Mesenchymal stem cell (in vitro differentiated cells and primary cell): ENCODE results near the gene GGA3.
"Not testable (repeated sequence)": the region's sequence is repeated elsewhere in the genome, so short reads cannot be mapped to it uniquely, and the experiment has no call there.

ENCODE experiments used
- DNase-seq: peaks from one replicate; pipeline ENCODE4 v3.0.0-alpha.2; 2013
- H2AFZ ChIP-seq: one replicate; pipeline ENCODE4 v1.6.1; 2013; ENCODE audit warnings: low read depth, mild to moderate bottlenecking, control low read depth, inconsistent platforms, low read length, moderate library complexity
- H2AK5ac ChIP-seq: 2 replicates; pipeline ENCODE4 v1.6.1; 2013; ENCODE audit warnings: low read length, moderate library complexity, mild to moderate bottlenecking, inconsistent platforms; ENCODE audit not compliant: severe bottlenecking
- H2BK120ac ChIP-seq: one replicate; pipeline ENCODE4 v1.6.1; 2013; ENCODE audit warnings: low read depth, mild to moderate bottlenecking, inconsistent platforms, low read length, moderate library complexity
- H2BK12ac ChIP-seq, 2 experiments: one replicate each; pipeline ENCODE4 v1.6.1; 2013; ENCODE audit warnings: inconsistent platforms in 2 of 2, low read length in 2 of 2, mild to moderate bottlenecking in 2 of 2, moderate library complexity in 2 of 2, control low read depth in 1 of 2
- H2BK15ac ChIP-seq: one replicate; pipeline ENCODE4 v1.6.1; 2013; ENCODE audit warnings: mild to moderate bottlenecking, low read depth, inconsistent platforms; ENCODE audit not compliant: poor library complexity, severe bottlenecking
- H2BK5ac ChIP-seq: 2 replicates; pipeline ENCODE4 v1.6.1; 2013; ENCODE audit warnings: low read depth, mild to moderate bottlenecking, low read length, control low read depth, inconsistent platforms; ENCODE audit not compliant: poor library complexity, severe bottlenecking
- H3K14ac ChIP-seq, 2 experiments: one replicate each; pipeline ENCODE4 v1.6.1; 2013; ENCODE audit warnings: inconsistent platforms in 2 of 2, low read length in 2 of 2, control low read depth in 1 of 2, mild to moderate bottlenecking in 1 of 2, moderate library complexity in 1 of 2
- H3K18ac ChIP-seq, 2 experiments: one replicate each; pipeline ENCODE4 v1.6.1; 2013; ENCODE audit warnings: inconsistent platforms in 2 of 2, low read length in 2 of 2, control low read depth in 1 of 2, low read depth in 1 of 2, mild to moderate bottlenecking in 1 of 2
- H3K23ac ChIP-seq, 2 experiments: one replicate each; pipeline ENCODE4 v1.6.1; 2013; ENCODE audit warnings: inconsistent platforms in 2 of 2, low read length in 2 of 2, mild to moderate bottlenecking in 2 of 2, moderate library complexity in 2 of 2, control low read depth in 1 of 2
- H3K27ac ChIP-seq: 2 replicates; pipeline ENCODE4 v1.5.1; 2013; ENCODE audit warnings: mild to moderate bottlenecking, moderate library complexity, low read length, control low read depth, inconsistent platforms; ENCODE audit not compliant: poor library complexity, severe bottlenecking
- H3K27me3 ChIP-seq, 2 experiments: 2 replicates each; pipeline versions ENCODE4 v1.6.1 to v1.7.0; 2013; ENCODE audit warnings: low read length in 2 of 2, mild to moderate bottlenecking in 2 of 2, moderate library complexity in 2 of 2, control low read depth in 1 of 2, inconsistent platforms in 1 of 2; ENCODE audit not compliant: control insufficient read depth in 1 of 2, insufficient read depth in 1 of 2
- H3K36me3 ChIP-seq, 2 experiments: 2 replicates each; pipeline versions ENCODE4 v1.6.1 to v1.7.0; 2013; ENCODE audit warnings: low read length in 2 of 2, control low read depth in 1 of 2, inconsistent platforms in 1 of 2, low read depth in 1 of 2, mild to moderate bottlenecking in 1 of 2; ENCODE audit not compliant: insufficient read depth in 2 of 2, control insufficient read depth in 1 of 2
- H3K4ac ChIP-seq, 2 experiments: one replicate each; pipeline ENCODE4 v1.6.1; 2013; ENCODE audit warnings: inconsistent platforms in 2 of 2, low read length in 2 of 2, mild to moderate bottlenecking in 2 of 2, moderate library complexity in 2 of 2, control low read depth in 1 of 2, low read depth in 1 of 2
- H3K4me1 ChIP-seq: 2 replicates; pipeline ENCODE4 v1.6.1; 2013; ENCODE audit warnings: low read depth, low read length, control low read depth; ENCODE audit not compliant: control insufficient read depth, insufficient read depth
- H3K4me2 ChIP-seq: 2 replicates; pipeline ENCODE4 v1.6.1; 2013; ENCODE audit warnings: low read length, mild to moderate bottlenecking, inconsistent platforms; ENCODE audit not compliant: poor library complexity, severe bottlenecking
- H3K4me3 ChIP-seq, 2 experiments: 2 replicates each; pipeline versions ENCODE4 v1.5.1 to v1.7.0; 2013; ENCODE audit warnings: low read length in 2 of 2, mild to moderate bottlenecking in 2 of 2, control low read depth in 1 of 2, low read depth in 1 of 2; ENCODE audit not compliant: insufficient read depth in 1 of 2
- H3K79me1 ChIP-seq: replicated peaks from 2 replicates; pipeline ENCODE4 v1.6.1; 2013; ENCODE audit warnings: mild to moderate bottlenecking, control low read depth, low read length, inconsistent platforms; ENCODE audit not compliant: poor library complexity, severe bottlenecking
- H3K9ac ChIP-seq: 2 replicates; pipeline ENCODE4 v1.7.0; 2013; ENCODE audit warnings: mild to moderate bottlenecking, low read length, moderate library complexity
- H3K9me3 ChIP-seq: 2 replicates; pipeline ENCODE4 v1.7.0; 2013; ENCODE audit warnings: mild to moderate bottlenecking, low read length; ENCODE audit not compliant: control insufficient read depth
- H4K8ac ChIP-seq: one replicate; pipeline ENCODE4 v1.6.1; 2013; ENCODE audit warnings: inconsistent platforms, mild to moderate bottlenecking, low read length, moderate library complexity
- H4K91ac ChIP-seq: one replicate; pipeline ENCODE4 v1.6.1; 2013; ENCODE audit warnings: mild to moderate bottlenecking, low read length, inconsistent platforms
- WGBS: methylation state at CpG from one replicate; pipeline ENCODE4 v1.1.7; 2013; ENCODE audit warnings: mixed read lengths; 5-methylcytosine and 5-hydroxymethylcytosine counted together

The GGA3 gene

GRCh38 chr17:75292810-75293448, 31.5 kb upstream of the GGA3 start:
- H3K27me3 ChIP-seq, H2BK120ac ChIP-seq, H4K91ac ChIP-seq, H2BK5ac ChIP-seq, H3K4me1 ChIP-seq, DNase-seq, H3K23ac ChIP-seq, H3K14ac ChIP-seq, H3K9me3 ChIP-seq, H2AK5ac ChIP-seq, H2BK12ac ChIP-seq, H3K9ac ChIP-seq, H3K18ac ChIP-seq, H3K4me3 ChIP-seq, H3K27ac ChIP-seq, H3K79me1 ChIP-seq, H3K4ac ChIP-seq, H3K4me2 ChIP-seq, H2AFZ ChIP-seq, H3K36me3 ChIP-seq, H4K8ac ChIP-seq, H2BK15ac ChIP-seq: not testable (repeated sequence)
- WGBS, result 74% methylated on average over 16 of the region's 16 CpGs

DNA sequence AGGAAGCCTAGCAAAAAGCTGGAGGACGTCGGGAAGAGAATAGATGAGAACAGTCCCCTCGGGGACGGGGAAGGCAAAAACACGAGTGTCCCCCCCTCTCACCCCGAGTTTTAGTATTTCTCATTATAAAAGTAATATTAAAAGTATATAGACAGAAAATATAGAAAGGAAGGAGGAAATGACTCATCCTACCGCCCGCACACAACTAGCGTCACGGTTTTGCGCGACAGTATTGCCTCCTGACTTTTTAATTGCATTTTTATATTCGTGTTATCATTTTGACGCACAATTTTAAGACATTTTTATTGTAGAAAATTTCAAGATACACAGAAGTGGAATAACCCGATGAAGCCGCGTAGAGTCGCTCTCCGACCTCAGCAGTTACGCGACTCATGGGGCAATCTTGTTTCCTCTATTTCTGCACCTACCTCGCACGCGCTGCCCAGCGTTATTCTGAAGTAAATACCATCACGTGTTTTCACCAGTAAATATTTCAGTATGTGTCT, 28.5 kb upstream of the GGA3 start:
- H3K27ac ChIP-seq, result peak overlapping the region; percentile 68
- peaks cover 9 to 12% of the 10 kb centered on the region in 2 experiments for H3K36me3 ChIP-seq
- peak overlapping the region in 1 of 2 experiments; percentile 32 for H2BK12ac ChIP-seq
- H2BK5ac ChIP-seq, result no peak overlapping the region
- peak overlapping the region; percentile 70 to 99 for H3K4me3 ChIP-seq
- H3K27me3 ChIP-seq, result no peaks in the 10 kb centered on the region
- H3K14ac ChIP-seq, result peak overlapping the region in 1 of 2 experiments; percentile 78
- peak; percentile 72 for DNase-seq
- H3K9me3 ChIP-seq, result no peaks in the 10 kb centered on the region
- H2BK120ac ChIP-seq, result peak overlapping the region; percentile 52
- peak overlapping the region; percentile 43 for H4K91ac ChIP-seq
- peak overlapping the region; percentile 99 for H3K9ac ChIP-seq
- WGBS, result 30% methylated on average over 13 of the region's 26 CpGs
- peak overlapping the region; percentile 85 to 88 for H3K18ac ChIP-seq
- H2BK15ac ChIP-seq, result peak overlapping the region; percentile 30
- H2AFZ ChIP-seq, result no peak overlapping the region
- H3K4me1 ChIP-seq, result peaks cover 3% of the 10 kb centered on the region
- peak overlapping the region; percentile 79 to 80 for H3K4ac ChIP-seq
- H3K4me2 ChIP-seq, result peak overlapping the region; percentile 87
- peaks cover 3% of the 10 kb centered on the region for H3K79me1 ChIP-seq
- no peak overlapping the region for H3K23ac ChIP-seq
- no peak overlapping the region for H2AK5ac ChIP-seq
- H4K8ac ChIP-seq, result peak overlapping the region; percentile 97

GRCh38 chr17:75289115-75289831, 27.9 kb upstream of the GGA3 start, which contains the start of gene SLC25A19:
Gene SLC25A19, minus strand, starts transcription at chr17:75289433. Its CDS starts 2,669 bp downstream, at chr17:75286764.
- H3K23ac ChIP-seq, result no peak within 1 kb of the TSS

GRCh38 chr17:75288770-75289114, 27.3 kb upstream of the GGA3 start:
- under 1% methylated on average over 14 of the region's 14 CpGs for WGBS
- Histone ChIP-seq H3K27me3 (no peaks in the 10 kb centered on the region), H3K4ac (no peak overlapping the region), H3K9me3 (no peaks in the 10 kb centered on the region), H2BK12ac (no peak overlapping the region), H2AK5ac (no peak overlapping the region), H3K4me2 (peak overlapping the region; percentile 95), H2BK5ac (no peak overlapping the region), H3K36me3 (peaks cover 9 to 12% of the 10 kb centered on the region in 2 experiments), H3K79me1 (peaks cover 3% of the 10 kb centered on the region), H3K27ac (no peak overlapping the region), H3K4me3 (peak overlapping the region; percentile 79 to 99), H2BK120ac (no peak overlapping the region), H2BK15ac (no peak overlapping the region), H4K8ac (no peak overlapping the region), H4K91ac (no peak overlapping the region), H3K23ac (no peak overlapping the region), H3K4me1 (peaks cover 3% of the 10 kb centered on the region), H3K14ac (no peak overlapping the region), H3K18ac (no peak overlapping the region), H2AFZ (peak overlapping the region; percentile 75), H3K9ac (peak overlapping the region; percentile 99)
- no peak for DNase-seq

More at GRCh38 chr17:75289115-75289831, 27.9 kb upstream of the GGA3 start, which contains the start of gene SLC25A19:
- Histone ChIP-seq H2AK5ac (no peak within 1 kb of the TSS), H3K27ac (peak within 1 kb of the TSS; percentile 68), H2BK12ac (peak within 1 kb of the TSS in 1 of 2 experiments; percentile 32), H3K9ac (peak within 1 kb of the TSS; percentile 99), H3K4ac (peak within 1 kb of the TSS; percentile 79 to 80), H2BK120ac (peak within 1 kb of the TSS; percentile 52), H3K4me2 (peak within 1 kb of the TSS; percentile 95), H3K18ac (peak within 1 kb of the TSS; percentile 85 to 88), H4K91ac (peak within 1 kb of the TSS; percentile 43), H4K8ac (peak within 1 kb of the TSS; percentile 97), H2BK5ac (no peak within 1 kb of the TSS), H3K4me1 (peaks cover 3% of the 10 kb centered on the region), H3K9me3 (no peaks in the 10 kb centered on the region), H3K4me3 (peak within 1 kb of the TSS; percentile 79 to 99), H2BK15ac (peak within 1 kb of the TSS; percentile 30), H3K36me3 (peaks cover 9 to 12% of the 10 kb centered on the region in 2 experiments), H3K14ac (peak within 1 kb of the TSS in 1 of 2 experiments; percentile 78), H2AFZ (peak within 1 kb of the TSS; percentile 75), H3K79me1 (peaks cover 3% of the 10 kb centered on the region), H3K27me3 (no peaks in the 10 kb centered on the region)
- DNase-seq, result peak; percentile 99
- 1% methylated on average over 57 of the region's 65 CpGs for WGBS
